ENCODE results near the gene CAMK1G. TPM values are rescaled to one million over a fixed set of nuclear protein-coding genes. Genes with fewer than 3 reads are reported as not detected.

CAMK1G gene
- total and polyA plus RNA-seq, 9 of the 15 experiments (the other 6 are each of a cell fraction or from before 2014, with no cell fraction given): not detected

- TF ChIP-seq CREBBP (IDR thresholded peaks at IDR 0.05; ENCODE audit: low read depth, low read length) (no peak), ZNF134 (CRISPR knock-in tag; conservative IDR thresholded peaks at IDR 0.05) (no peak), ZBTB49 (CRISPR knock-in tag; IDR thresholded peaks at IDR 0.05; ENCODE audit: borderline replicate concordance) (no peak)
These were observed 25.7 kb downstream of the CAMK1G start (continued) for GRCh38 chr1:209609041-209609790.

GRCh38 chr1:209609791-209610630 lies 26.5 kb downstream of the CAMK1G start:
- ChIA-PET POLR2A (interaction anchor here (0.6 to 1.2 kb wide), 4 partner anchors 10 to 29 kb away, joined by 3 to 5 read pairs (median 3); no protein-coding TSS in a partner anchor), CTCF (ENCODE audit: low intra/inter-chr PET ratio) (no interaction called here)
- Histone ChIP-seq H2AFZ (ENCODE audit: low read depth, low read length) (no peak overlapping the region), H3K9me3 (replicated peaks; ENCODE audit: control insufficient read depth, insufficient read depth, low read depth, low read length) (no peaks in the 10 kb centered on the region), H3K9ac (ENCODE audit: insufficient read depth in 1 of 2, low read depth in 2 of 2, low read length in 2 of 2) (no peak overlapping the region), H3K27me3 (ENCODE audit: control insufficient read depth in 2 of 2, insufficient read depth in 2 of 2, low read length in 2 of 2) (peaks cover 15 to 71% of the 10 kb centered on the region in 2 experiments; a peak in 4 of 5 replicates), H3K27ac (ENCODE audit: extremely low read depth, low read depth, low read length) (no peak overlapping the region), H4K20me1 (replicated peaks; ENCODE audit: control insufficient read depth, insufficient read depth, low read length) (no peaks in the 10 kb centered on the region; the same call in 1 of the 2 replicates), H3K4me2 (ENCODE audit: insufficient read depth, low read length) (no peak overlapping the region), H3K4me3 (no peak overlapping the region), H3K36me3 (ENCODE audit: control insufficient read depth, insufficient read depth, low read length) (no peaks in the 10 kb centered on the region), H3K79me2 (ENCODE audit: control insufficient read depth, insufficient read depth, low read length) (no peaks in the 10 kb centered on the region), H3K9me1 (ENCODE audit: control insufficient read depth, insufficient read depth, low read length) (no peaks in the 10 kb centered on the region), H3K4me1 (replicated peaks in 1 of 2; ENCODE audit: control insufficient read depth in 2 of 2, insufficient read depth in 2 of 2, low read length in 2 of 2) (no peaks in the 10 kb centered on the region)
- FAIRE-seq (no peak), DNase-seq (ENCODE audit: extremely low read depth in 1 of 4, low spot score in 3 of 4) (no peak), ATAC-seq (no peak)
- WGBS (ENCODE audit: insufficient coverage, low coverage, missing lambda C conversion rate): under 1% methylated on average over 8 of the region's 8 CpGs
- intact Hi-C loops (cut with micrococcal nuclease) (loop anchor here (10.0 kb wide), 1 partner anchor 135 kb away; no protein-coding TSS in a partner anchor), in situ Hi-C loops (cut with MboI) (no loop called here)
- BruUV-seq (replicated peaks): no TSS peak
- no peak for TF ChIP-seq ZBTB1 (CRISPR knock-in tag; IDR thresholded peaks at IDR 0.05; ENCODE audit: borderline replicate concordance, low read depth)
- no peak for TF ChIP-seq CREB3L1 (IDR thresholded peaks at IDR 0.05; ENCODE audit: borderline replicate concordance, low read depth)
- TF ChIP-seq DLX4 (CRISPR knock-in tag; IDR thresholded peaks at IDR 0.05): no peak
- TF ChIP-seq ZNF24 (IDR thresholded peaks at IDR 0.05): no peak
- no peak for TF ChIP-seq TEAD1 (CRISPR knock-in tag; IDR thresholded peaks at IDR 0.05)
- no peak for TF ChIP-seq SNAPC5 (CRISPR knock-in tag; IDR thresholded peaks at IDR 0.05)
- no peak for TF ChIP-seq ZFX (CRISPR knock-in tag; IDR thresholded peaks at IDR 0.05)
- TF ChIP-seq PHF20 (IDR thresholded peaks at IDR 0.05; ENCODE audit: partially characterized antibody): no peak
- no peak for TF ChIP-seq SNIP1 (IDR thresholded peaks at IDR 0.05; ENCODE audit: low read depth)
- TF ChIP-seq RUNX1 (IDR thresholded peaks at IDR 0.05; ENCODE audit: low read depth): no peak
- no peak for TF ChIP-seq GATA2 (CRISPR knock-in tag; IDR thresholded peaks at IDR 0.05)
